Measurements from ENCODE around the gene ADAM10.

Gene ADAM10

DNA sequence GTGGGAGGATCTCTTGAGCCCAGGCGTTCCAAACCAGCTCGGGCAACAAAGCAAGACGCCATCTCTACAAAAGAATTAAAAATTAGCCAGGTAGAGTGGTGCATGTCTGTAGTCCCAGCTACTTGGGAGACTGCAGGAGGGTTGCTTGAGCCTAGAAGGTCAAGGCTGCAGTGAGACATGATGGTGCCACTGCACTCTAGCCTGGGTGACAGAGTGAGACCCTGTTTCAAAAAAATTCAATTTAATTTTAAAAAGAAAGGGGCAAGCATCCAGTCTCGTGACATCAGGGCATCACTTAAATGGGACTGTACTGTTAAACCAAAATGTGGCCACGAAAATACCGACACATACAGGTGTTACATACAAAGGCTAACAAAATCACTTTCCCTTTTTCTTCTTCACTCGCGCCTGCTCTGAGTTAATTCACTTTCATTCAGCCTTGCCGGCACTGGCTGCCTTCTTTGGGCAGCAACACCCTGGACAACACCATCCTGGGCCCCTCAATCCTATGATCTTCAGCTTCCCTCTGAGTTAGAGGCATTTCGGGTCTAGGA, 196.1 kb downstream of the ADAM10 start:
- H2AK5ac ChIP-seq (ENCODE audit: low read length) = peak overlapping the region; percentile 99
- H4K12ac ChIP-seq (ENCODE audit: low read depth, low read length) = peak overlapping the region; percentile 56
- peak overlapping the region; percentile 81 for H4K91ac ChIP-seq (ENCODE audit: low read depth, low read length)
- DNase-seq = no peak
- no peak overlapping the region for H2AFZ ChIP-seq (ENCODE audit: insufficient read depth, low read length, poor library complexity)
- H3K36me3 ChIP-seq (ENCODE audit: control insufficient read depth in 1 of 2, insufficient read depth in 2 of 2, low read length in 2 of 2) = no peaks in the 10 kb centered on the region
- H3K18ac ChIP-seq (ENCODE audit: low read length) = peak overlapping the region; percentile 91
- H2BK5ac ChIP-seq (ENCODE audit: low read depth, low read length, poor library complexity) = peak overlapping the region; percentile 91
- peaks cover 47% of the 10 kb centered on the region for H3K79me1 ChIP-seq (ENCODE audit: low read length)
- H3K4me3 ChIP-seq (ENCODE audit: low read depth, low read length) = no peak overlapping the region
- H3K27ac ChIP-seq (ENCODE audit: low read depth, low read length) = peak overlapping the region; percentile 95
- peak overlapping the region; percentile 97 for H2BK12ac ChIP-seq (ENCODE audit: low read length)
- peaks cover 8% of the 10 kb centered on the region for H3K79me2 ChIP-seq (ENCODE audit: control insufficient read depth, insufficient read depth, low read length, poor library complexity)
- H3K4me2 ChIP-seq (ENCODE audit: low read length) = no peak overlapping the region
- H2BK120ac ChIP-seq (ENCODE audit: insufficient read depth, low read length, poor library complexity) = peak overlapping the region; percentile 45
- H4K8ac ChIP-seq (ENCODE audit: low read depth, low read length) = peak overlapping the region; percentile 34
- H3K27me3 ChIP-seq (ENCODE audit: insufficient read depth, low read length) = no peaks in the 10 kb centered on the region
- no peaks in the 10 kb centered on the region for H3K9me3 ChIP-seq (ENCODE audit: insufficient read depth, low read depth, low read length)
- no CpG with 5 or more reads among the region's 10 CpGs for WGBS (ENCODE audit: extremely low coverage, insufficient coverage, insufficient read length)
- no peak overlapping the region for H3K23ac ChIP-seq (ENCODE audit: low read length)
- H3K9ac ChIP-seq (ENCODE audit: low read length) = no peak overlapping the region
- H3K4ac ChIP-seq (ENCODE audit: low read depth, low read length) = no peak overlapping the region
- peaks cover 43 to 44% of the 10 kb centered on the region in 2 experiments for H3K4me1 ChIP-seq (ENCODE audit: control insufficient read depth in 1 of 2, insufficient read depth in 2 of 2, low read length in 2 of 2)
- H3K14ac ChIP-seq (ENCODE audit: low read length) = peak overlapping the region; percentile 81

- H3K4me3 ChIP-seq (ENCODE audit: low read depth, low read length) = no peak overlapping the region
- peak overlapping the region; percentile 56 for H4K12ac ChIP-seq (ENCODE audit: low read depth, low read length)
- peak overlapping the region; percentile 91 for H3K18ac ChIP-seq (ENCODE audit: low read length)
- WGBS (ENCODE audit: extremely low coverage, insufficient coverage, insufficient read length) = no CpG with 5 or more reads among the region's 24 CpGs
- peak overlapping the region; percentile 30 for H3K4ac ChIP-seq (ENCODE audit: low read depth, low read length)
- peak overlapping the region; percentile 99 for H2AK5ac ChIP-seq (ENCODE audit: low read length)
- peak overlapping the region; percentile 28 for H2BK120ac ChIP-seq (ENCODE audit: insufficient read depth, low read length, poor library complexity)
- no peak overlapping the region for H3K9ac ChIP-seq (ENCODE audit: low read length)
- H3K27ac ChIP-seq (ENCODE audit: low read depth, low read length) = peak overlapping the region; percentile 95
- no peaks in the 10 kb centered on the region for H3K27me3 ChIP-seq (ENCODE audit: insufficient read depth, low read length)
- H2BK12ac ChIP-seq (ENCODE audit: low read length) = peak overlapping the region; percentile 97
- H4K8ac ChIP-seq (ENCODE audit: low read depth, low read length) = peak overlapping the region; percentile 63
- H2BK5ac ChIP-seq (ENCODE audit: low read depth, low read length, poor library complexity) = peak overlapping the region; percentile 91
- no peaks in the 10 kb centered on the region for H3K36me3 ChIP-seq (ENCODE audit: control insufficient read depth in 1 of 2, insufficient read depth in 2 of 2, low read length in 2 of 2)
- H4K91ac ChIP-seq (ENCODE audit: low read depth, low read length) = peak overlapping the region; percentile 81
- H3K23ac ChIP-seq (ENCODE audit: low read length) = no peak overlapping the region
- peaks cover 49 to 50% of the 10 kb centered on the region in 2 experiments for H3K4me1 ChIP-seq (ENCODE audit: control insufficient read depth in 1 of 2, insufficient read depth in 2 of 2, low read length in 2 of 2)
- no peak for DNase-seq
- peak overlapping the region; percentile 7 for H2AFZ ChIP-seq (ENCODE audit: insufficient read depth, low read length, poor library complexity)
- H3K14ac ChIP-seq (ENCODE audit: low read length) = peak overlapping the region; percentile 81
- H3K9me3 ChIP-seq (ENCODE audit: insufficient read depth, low read depth, low read length) = no peaks in the 10 kb centered on the region
- H3K4me2 ChIP-seq (ENCODE audit: low read length) = peak overlapping the region; percentile 16
- peaks cover 52% of the 10 kb centered on the region for H3K79me1 ChIP-seq (ENCODE audit: low read length)
- peaks cover 12% of the 10 kb centered on the region for H3K79me2 ChIP-seq (ENCODE audit: control insufficient read depth, insufficient read depth, low read length, poor library complexity)
These were observed 196.8 kb downstream of the ADAM10 start for GRCh38 chr15:58552505-58553364.

GRCh38 chr15:58551764-58552504, 197.6 kb downstream of the ADAM10 start:
- peaks cover 58% of the 10 kb centered on the region for H3K79me1 ChIP-seq (ENCODE audit: low read length)
- H4K91ac ChIP-seq (ENCODE audit: low read depth, low read length) = peak overlapping the region; percentile 81
- H3K79me2 ChIP-seq (ENCODE audit: control insufficient read depth, insufficient read depth, low read length, poor library complexity) = peaks cover 14% of the 10 kb centered on the region
- H3K27ac ChIP-seq (ENCODE audit: low read depth, low read length) = peak overlapping the region; percentile 95
- H2AK5ac ChIP-seq (ENCODE audit: low read length) = peak overlapping the region; percentile 24
- no peaks in the 10 kb centered on the region for H3K36me3 ChIP-seq (ENCODE audit: control insufficient read depth in 1 of 2, insufficient read depth in 2 of 2, low read length in 2 of 2)
- H3K23ac ChIP-seq (ENCODE audit: low read length) = no peak overlapping the region
- H3K9me3 ChIP-seq (ENCODE audit: insufficient read depth, low read depth, low read length) = no peaks in the 10 kb centered on the region
- H3K4me1 ChIP-seq (ENCODE audit: control insufficient read depth in 1 of 2, insufficient read depth in 2 of 2, low read length in 2 of 2) = peaks cover 56% of the 10 kb centered on the region in 2 experiments
- H2BK12ac ChIP-seq (ENCODE audit: low read length) = peak overlapping the region; percentile 97
- peak overlapping the region; percentile 7 for H2AFZ ChIP-seq (ENCODE audit: insufficient read depth, low read length, poor library complexity)
- peak overlapping the region; percentile 20 for H3K9ac ChIP-seq (ENCODE audit: low read length)
- H4K8ac ChIP-seq (ENCODE audit: low read depth, low read length) = peak overlapping the region; percentile 63
- peak overlapping the region; percentile 91 for H2BK5ac ChIP-seq (ENCODE audit: low read depth, low read length, poor library complexity)
- no peaks in the 10 kb centered on the region for H3K27me3 ChIP-seq (ENCODE audit: insufficient read depth, low read length)
- peak overlapping the region; percentile 49 for H3K4ac ChIP-seq (ENCODE audit: low read depth, low read length)
- peak; percentile 55 to 85 for DNase-seq
- H3K14ac ChIP-seq (ENCODE audit: low read length) = peak overlapping the region; percentile 81
- no peak overlapping the region for H3K4me3 ChIP-seq (ENCODE audit: low read depth, low read length)
- H4K12ac ChIP-seq (ENCODE audit: low read depth, low read length) = peak overlapping the region; percentile 5
- no CpG with 5 or more reads among the region's 23 CpGs for WGBS (ENCODE audit: extremely low coverage, insufficient coverage, insufficient read length)
- peak overlapping the region; percentile 28 for H2BK120ac ChIP-seq (ENCODE audit: insufficient read depth, low read length, poor library complexity)
- H3K4me2 ChIP-seq (ENCODE audit: low read length) = peak overlapping the region; percentile 49
- peak overlapping the region; percentile 77 for H3K18ac ChIP-seq (ENCODE audit: low read length)

GRCh38 chr15:58551084-58551763, 198.3 kb downstream of the ADAM10 start:
- H2AK5ac ChIP-seq (ENCODE audit: low read length) = peak overlapping the region; percentile 96
- peak overlapping the region; percentile 83 for H4K8ac ChIP-seq (ENCODE audit: low read depth, low read length)
- peak overlapping the region; percentile 73 for H3K4ac ChIP-seq (ENCODE audit: low read depth, low read length)
- peak overlapping the region; percentile 95 for H3K27ac ChIP-seq (ENCODE audit: low read depth, low read length)
- H3K14ac ChIP-seq (ENCODE audit: low read length) = peak overlapping the region; percentile 92
- WGBS (ENCODE audit: extremely low coverage, insufficient coverage, insufficient read length) = no CpG with 5 or more reads among the region's 10 CpGs
- no peaks in the 10 kb centered on the region for H3K27me3 ChIP-seq (ENCODE audit: insufficient read depth, low read length)
- H2BK5ac ChIP-seq (ENCODE audit: low read depth, low read length, poor library complexity) = peak overlapping the region; percentile 91
- H2BK120ac ChIP-seq (ENCODE audit: insufficient read depth, low read length, poor library complexity) = peak overlapping the region; percentile 97
- DNase-seq = no peak
- H3K4me1 ChIP-seq (ENCODE audit: control insufficient read depth in 1 of 2, insufficient read depth in 2 of 2, low read length in 2 of 2) = peaks cover 57 to 59% of the 10 kb centered on the region in 2 experiments
- H4K91ac ChIP-seq (ENCODE audit: low read depth, low read length) = peak overlapping the region; percentile 97
- H3K9me3 ChIP-seq (ENCODE audit: insufficient read depth, low read depth, low read length) = no peaks in the 10 kb centered on the region
- H3K79me1 ChIP-seq (ENCODE audit: low read length) = peaks cover 63% of the 10 kb centered on the region
- peak overlapping the region; percentile 86 for H3K18ac ChIP-seq (ENCODE audit: low read length)
- H2AFZ ChIP-seq (ENCODE audit: insufficient read depth, low read length, poor library complexity) = no peak overlapping the region
- peaks cover 14% of the 10 kb centered on the region for H3K79me2 ChIP-seq (ENCODE audit: control insufficient read depth, insufficient read depth, low read length, poor library complexity)
- no peak overlapping the region for H3K23ac ChIP-seq (ENCODE audit: low read length)
- H3K36me3 ChIP-seq (ENCODE audit: control insufficient read depth in 1 of 2, insufficient read depth in 2 of 2, low read length in 2 of 2) = no peaks in the 10 kb centered on the region
- H3K4me3 ChIP-seq (ENCODE audit: low read depth, low read length) = no peak overlapping the region
- peak overlapping the region; percentile 99 for H2BK12ac ChIP-seq (ENCODE audit: low read length)
- no peak overlapping the region for H3K9ac ChIP-seq (ENCODE audit: low read length)
- no peak overlapping the region for H4K12ac ChIP-seq (ENCODE audit: low read depth, low read length)
- peak overlapping the region; percentile 27 for H3K4me2 ChIP-seq (ENCODE audit: low read length)

All from trophoblast cell (in vitro differentiated cells and primary cell).